Thymus (tissue), 11 donors: Measurements from ENCODE around the gene MAPK11. TPM values are rescaled to one million over a fixed set of nuclear protein-coding genes. Genes with fewer than 3 reads are reported as not detected.

Source experiments
- DNase-seq, 9 donors: peaks; one replicate each; pipeline ENCODE4 v3.0.0-alpha.2; 2013; ENCODE audit warnings: low spot score in 9 of 9, low read depth in 6 of 9, missing footprints in 1 of 9
- H3K27ac ChIP-seq, 2 donors: one replicate each; pipeline ENCODE4 v1.5.1; 2013; ENCODE audit warnings: control low read depth in 1 of 2, low read depth in 1 of 2, low read length in 1 of 2, mild to moderate bottlenecking in 1 of 2, moderate library complexity in 1 of 2
- H3K27me3 ChIP-seq, 2 donors: one replicate each; pipeline ENCODE4 v1.5.1; 2013; ENCODE audit warnings: low read length in 1 of 2; ENCODE audit not compliant: control insufficient read depth in 2 of 2, insufficient read depth in 1 of 2
- H3K36me3 ChIP-seq, 2 donors: one replicate each; pipeline ENCODE4 v1.5.1; 2013; ENCODE audit warnings: low read length in 1 of 2, mild to moderate bottlenecking in 1 of 2, moderate library complexity in 1 of 2; ENCODE audit not compliant: control insufficient read depth in 2 of 2, insufficient read depth in 2 of 2
- H3K4me1 ChIP-seq, 2 donors: one replicate each; pipeline ENCODE4 v1.5.1; 2013; ENCODE audit warnings: low read length in 2 of 2; ENCODE audit not compliant: control insufficient read depth in 2 of 2, insufficient read depth in 2 of 2
- H3K4me3 ChIP-seq, 2 donors: one replicate each; pipeline ENCODE4 v1.5.1; 2013; ENCODE audit warnings: low read length in 2 of 2, control low read depth in 1 of 2, mild to moderate bottlenecking in 1 of 2
- H3K9me3 ChIP-seq, 2 donors: one replicate each; pipeline ENCODE4 v1.5.1; 2013; ENCODE audit warnings: low read length in 1 of 2, mild to moderate bottlenecking in 1 of 2; ENCODE audit not compliant: control insufficient read depth in 2 of 2, insufficient read depth in 1 of 2
- WGBS: extraction: QIAGEN DNeasy Blood & Tissue Kit; methylation state at CpG from one replicate; pipeline ENCODE4 v1.1.7; 2013; 5-methylcytosine and 5-hydroxymethylcytosine counted together
- polyA plus RNA-seq: library from polyadenylated mRNA; stranded (reverse); fragments of 200-250 nt; gene quantifications from one replicate; pipeline ENCODE4 v1.2.3, GENCODE V29; 2013
- total RNA-seq: library from RNA; stranded (reverse); fragments of 120-200 nt; gene quantifications from one replicate; pipeline ENCODE4 v1.2.4, GENCODE V29; 2013
- donor health status: healthy.

The MAPK11 gene
- total and polyA plus RNA-seq, 2 donors, result 3.7 to 17.7 TPM

DNA sequence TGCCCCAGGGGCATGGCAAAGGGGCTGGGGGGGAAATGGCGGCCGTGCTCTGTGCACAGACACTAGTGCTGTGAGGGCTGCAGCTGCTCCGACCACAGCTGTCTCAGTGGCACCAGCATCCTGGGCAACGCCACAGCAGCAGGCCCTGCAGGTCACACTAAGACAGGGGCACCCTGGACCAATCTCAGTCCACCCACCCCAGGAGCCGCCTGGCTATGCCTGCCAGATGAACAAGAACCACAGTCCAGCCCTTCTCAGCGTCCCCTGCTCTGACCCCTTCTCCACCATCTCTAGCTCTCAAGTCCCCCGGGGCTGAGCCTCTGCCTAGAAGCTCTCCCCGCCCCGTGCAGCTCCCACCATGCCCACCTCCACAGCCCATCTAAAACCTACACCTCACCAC, 41.8 kb downstream of the MAPK11 start:
- no peaks in the 10 kb centered on the region for H3K27me3 ChIP-seq
- H3K27ac ChIP-seq, result no peak overlapping the region
- peaks cover 47 to 80% of the 10 kb centered on the region in 2 donors for H3K36me3 ChIP-seq
- H3K9me3 ChIP-seq, result no peaks in the 10 kb centered on the region
- no peak overlapping the region for H3K4me3 ChIP-seq
- no peak for DNase-seq
- no peaks in the 10 kb centered on the region for H3K4me1 ChIP-seq
- WGBS, result 97% methylated on average over 9 of the region's 9 CpGs

DNA sequence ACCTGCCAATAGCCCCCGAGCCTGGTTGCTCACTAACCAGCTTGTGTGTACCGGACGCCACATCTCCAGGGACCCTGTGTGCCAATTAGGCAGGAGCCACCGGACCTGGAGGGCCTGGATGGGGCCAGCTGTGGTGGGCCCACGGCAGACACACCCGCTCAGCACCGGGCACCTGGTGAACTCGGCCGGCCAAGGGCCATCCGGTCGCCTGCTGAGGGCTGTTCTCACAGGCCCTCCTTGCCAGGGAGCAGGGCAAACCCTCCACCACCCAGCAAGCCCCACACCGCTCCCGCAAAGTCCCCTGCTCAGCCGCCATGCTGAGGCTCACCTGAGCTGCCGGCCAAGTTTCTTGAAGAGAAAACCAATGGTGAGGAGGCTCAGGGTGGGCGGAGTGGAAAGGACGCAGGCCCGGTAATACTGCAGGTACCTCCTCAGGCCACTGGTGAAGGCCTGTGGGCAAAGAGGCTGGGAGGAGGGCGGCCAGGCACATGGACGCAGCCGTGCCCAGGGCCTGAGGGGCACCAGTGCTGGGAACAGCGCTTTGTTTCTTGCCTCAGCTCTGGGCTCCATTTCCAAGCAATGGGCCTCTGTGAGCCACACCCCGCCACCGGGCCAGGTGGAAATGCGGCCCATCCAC, 42.5 kb downstream of the MAPK11 start:
- Histone ChIP-seq H3K4me1 (no peaks in the 10 kb centered on the region), H3K4me3 (no peak overlapping the region), H3K27ac (no peak overlapping the region), H3K36me3 (peaks cover 48 to 78% of the 10 kb centered on the region in 2 donors), H3K9me3 (no peaks in the 10 kb centered on the region), H3K27me3 (no peaks in the 10 kb centered on the region)
- 97% methylated on average over 25 of the region's 25 CpGs for WGBS
- no peak for DNase-seq

GRCh38 chr22:50226875-50227165, 43.4 kb downstream of the MAPK11 start:
- WGBS, result 94% methylated on average over 18 of the region's 18 CpGs
- no peak overlapping the region for H3K4me3 ChIP-seq
- H3K27me3 ChIP-seq, result no peaks in the 10 kb centered on the region
- DNase-seq, result no peak
- no peak overlapping the region for H3K27ac ChIP-seq
- no peaks in the 10 kb centered on the region for H3K4me1 ChIP-seq
- H3K36me3 ChIP-seq, result peaks cover 53 to 77% of the 10 kb centered on the region in 2 donors
- no peaks in the 10 kb centered on the region for H3K9me3 ChIP-seq

DNA sequence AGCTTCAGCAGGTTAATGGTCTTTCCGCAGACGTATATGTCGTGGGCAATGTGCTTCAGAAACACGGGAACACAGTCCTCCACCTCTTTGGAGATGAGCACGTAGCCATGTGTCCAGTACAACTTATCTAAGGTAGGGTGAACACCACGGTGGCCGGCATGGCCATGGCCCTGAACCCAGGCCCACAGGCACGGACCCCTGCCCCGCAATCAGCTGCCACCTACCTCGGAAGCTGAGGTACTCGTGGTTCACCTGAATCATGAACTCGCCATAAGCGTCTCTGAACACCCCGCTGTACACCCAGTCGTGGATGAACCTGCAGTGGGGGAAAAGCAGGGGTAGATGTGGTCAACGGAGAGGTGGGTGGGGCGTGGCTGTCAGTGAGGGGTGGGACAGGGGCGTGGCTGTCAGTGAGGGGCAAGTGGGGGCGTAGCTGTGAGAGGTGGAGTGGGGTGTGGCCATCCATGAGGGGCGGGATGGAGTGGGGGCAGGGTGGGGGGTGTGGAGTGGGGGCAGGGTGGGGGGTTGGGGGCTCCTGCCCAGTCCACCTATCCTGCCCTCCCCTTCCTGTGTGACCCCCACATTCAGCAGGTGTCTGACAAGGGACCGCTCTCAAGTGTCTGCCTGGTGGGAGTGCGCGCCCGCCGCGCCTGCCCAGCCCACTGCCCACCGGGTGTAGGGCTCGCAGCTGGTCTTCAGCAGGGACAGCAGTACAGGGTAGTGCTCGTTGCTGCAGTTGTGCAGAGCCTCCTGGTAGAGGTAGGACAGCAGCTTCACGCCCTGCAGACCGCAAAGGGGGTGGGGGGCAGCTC, 43.9 kb downstream of the MAPK11 start:
- Histone ChIP-seq H3K9me3 (no peaks in the 10 kb centered on the region), H3K27ac (no peak overlapping the region), H3K4me3 (no peak overlapping the region), H3K4me1 (no peaks in the 10 kb centered on the region), H3K27me3 (no peaks in the 10 kb centered on the region), H3K36me3 (peaks cover 59 to 82% of the 10 kb centered on the region in 2 donors)
- WGBS, result 97% methylated on average over 31 of the region's 31 CpGs
- DNase-seq, result no peak

GRCh38 chr22:50225200-50225969, 44.8 kb downstream of the MAPK11 start:
- no peaks in the 10 kb centered on the region for H3K27me3 ChIP-seq
- H3K4me3 ChIP-seq, result no peak overlapping the region
- DNase-seq, result no peak
- WGBS, result 97% methylated on average over 24 of the region's 24 CpGs
- no peak overlapping the region for H3K27ac ChIP-seq
- no peaks in the 10 kb centered on the region for H3K4me1 ChIP-seq
- peaks cover 68 to 88% of the 10 kb centered on the region in 2 donors for H3K36me3 ChIP-seq
- no peaks in the 10 kb centered on the region for H3K9me3 ChIP-seq

DNA sequence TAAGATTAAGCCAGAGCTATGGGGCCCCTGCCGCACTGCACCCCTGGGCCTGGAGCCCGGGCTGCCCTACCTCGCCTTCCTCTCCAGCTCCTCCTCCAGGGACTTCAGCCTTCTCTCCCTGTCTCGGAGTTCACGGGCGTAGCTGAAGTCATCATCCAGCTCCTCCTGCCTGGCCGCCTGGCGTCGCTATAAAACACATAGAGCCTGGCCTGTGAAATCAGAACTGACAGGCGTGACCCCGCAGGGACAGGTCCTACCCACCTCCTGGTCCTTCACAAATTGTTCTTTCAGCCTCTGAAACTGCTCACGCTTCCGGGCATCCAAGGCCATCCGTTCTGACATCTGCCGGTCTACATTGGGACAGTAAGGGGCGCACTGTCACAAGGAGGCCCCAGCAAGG, 46.1 kb downstream of the MAPK11 start:
- 99% methylated on average over 16 of the region's 16 CpGs for WGBS
- no peaks in the 10 kb centered on the region for H3K27me3 ChIP-seq
- peaks cover 76 to 93% of the 10 kb centered on the region in 2 donors for H3K36me3 ChIP-seq
- DNase-seq, result no peak
- no peak overlapping the region for H3K27ac ChIP-seq
- no peaks in the 10 kb centered on the region for H3K9me3 ChIP-seq
- H3K4me3 ChIP-seq, result no peak overlapping the region
- H3K4me1 ChIP-seq, result no peaks in the 10 kb centered on the region

GRCh38 chr22:50222508-50222907, 47.7 kb downstream of the MAPK11 start:
- no peak overlapping the region for H3K27ac ChIP-seq
- no peak overlapping the region for H3K4me3 ChIP-seq
- H3K36me3 ChIP-seq, result peaks cover 83 to 93% of the 10 kb centered on the region in 2 donors
- DNase-seq, result no peak
- no peaks in the 10 kb centered on the region for H3K27me3 ChIP-seq
- no peaks in the 10 kb centered on the region for H3K4me1 ChIP-seq
- H3K9me3 ChIP-seq, result peaks cover 0 to 1% of the 10 kb centered on the region in 2 donors
- 97% methylated on average over 8 of the region's 8 CpGs for WGBS

GRCh38 chr22:50221410-50222300, 48.5 kb downstream of the MAPK11 start:
- Histone ChIP-seq H3K27me3 (no peaks in the 10 kb centered on the region), H3K4me1 (no peaks in the 10 kb centered on the region), H3K36me3 (peaks cover 86 to 93% of the 10 kb centered on the region in 2 donors), H3K4me3 (no peak overlapping the region), H3K27ac (no peak overlapping the region), H3K9me3 (peaks cover 0 to 1% of the 10 kb centered on the region in 2 donors)
- 96% methylated on average over 19 of the region's 19 CpGs for WGBS
- DNase-seq, result no peak
